ENCODE results near the gene KDM5A. TPM values are rescaled to one million over a fixed set of nuclear protein-coding genes. Genes with fewer than 3 reads are reported as not detected.

The KDM5A gene
- total RNA-seq, 4 donors from 2014 or later, result 20.5 to 56.6 (median 46.8) TPM

DNA sequence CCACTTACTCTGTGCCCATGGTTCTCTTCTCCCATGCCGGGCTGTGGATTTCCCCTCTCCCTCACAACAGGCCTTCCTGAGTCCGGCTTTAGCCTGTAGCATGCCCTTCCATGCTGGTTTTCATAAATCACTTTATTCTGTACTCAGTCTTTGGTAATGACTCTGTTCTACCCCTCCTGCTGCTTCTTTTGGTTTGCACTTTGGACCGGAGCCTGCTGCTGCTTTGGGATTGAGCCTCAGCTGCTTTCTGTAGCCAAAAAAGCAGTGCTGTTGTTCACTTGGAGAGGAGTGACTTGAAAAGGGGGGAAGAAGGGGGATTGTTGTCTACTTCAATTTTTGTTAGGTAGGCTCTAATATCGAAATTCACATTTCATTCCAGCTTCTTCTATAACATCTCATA, 118.0 kb downstream of the KDM5A start:
- Histone ChIP-seq H3K36me3 (no peaks in the 10 kb centered on the region), H3K27ac (no peak overlapping the region), H3K27me3 (peaks cover 0 to 25% (median 0%) of the 10 kb centered on the region in 4 donors), H3K9me3 (no peaks in the 10 kb centered on the region), H3K4me1 (peaks cover 0 to 11% (median 0%) of the 10 kb centered on the region in 3 donors), H3K4me3 (no peak overlapping the region)
- DNase-seq, result no peak
- TF ChIP-seq POLR2A (IDR thresholded peaks at IDR 0.05), result no peak
- TF ChIP-seq, protein P1, sequence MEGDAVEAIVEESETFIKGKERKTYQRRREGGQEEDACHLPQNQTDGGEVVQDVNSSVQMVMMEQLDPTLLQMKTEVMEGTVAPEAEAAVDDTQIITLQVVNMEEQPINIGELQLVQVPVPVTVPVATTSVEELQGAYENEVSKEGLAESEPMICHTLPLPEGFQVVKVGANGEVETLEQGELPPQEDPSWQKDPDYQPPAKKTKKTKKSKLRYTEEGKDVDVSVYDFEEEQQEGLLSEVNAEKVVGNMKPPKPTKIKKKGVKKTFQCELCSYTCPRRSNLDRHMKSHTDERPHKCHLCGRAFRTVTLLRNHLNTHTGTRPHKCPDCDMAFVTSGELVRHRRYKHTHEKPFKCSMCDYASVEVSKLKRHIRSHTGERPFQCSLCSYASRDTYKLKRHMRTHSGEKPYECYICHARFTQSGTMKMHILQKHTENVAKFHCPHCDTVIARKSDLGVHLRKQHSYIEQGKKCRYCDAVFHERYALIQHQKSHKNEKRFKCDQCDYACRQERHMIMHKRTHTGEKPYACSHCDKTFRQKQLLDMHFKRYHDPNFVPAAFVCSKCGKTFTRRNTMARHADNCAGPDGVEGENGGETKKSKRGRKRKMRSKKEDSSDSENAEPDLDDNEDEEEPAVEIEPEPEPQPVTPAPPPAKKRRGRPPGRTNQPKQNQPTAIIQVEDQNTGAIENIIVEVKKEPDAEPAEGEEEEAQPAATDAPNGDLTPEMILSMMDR (IDR thresholded peaks at IDR 0.05), result no peak
- intact Hi-C loops (cut with DNase I), result no loop called here
- WGBS, 2 donors, result 44 to 55% methylated on average over 4 of the region's 4 CpGs

DNA sequence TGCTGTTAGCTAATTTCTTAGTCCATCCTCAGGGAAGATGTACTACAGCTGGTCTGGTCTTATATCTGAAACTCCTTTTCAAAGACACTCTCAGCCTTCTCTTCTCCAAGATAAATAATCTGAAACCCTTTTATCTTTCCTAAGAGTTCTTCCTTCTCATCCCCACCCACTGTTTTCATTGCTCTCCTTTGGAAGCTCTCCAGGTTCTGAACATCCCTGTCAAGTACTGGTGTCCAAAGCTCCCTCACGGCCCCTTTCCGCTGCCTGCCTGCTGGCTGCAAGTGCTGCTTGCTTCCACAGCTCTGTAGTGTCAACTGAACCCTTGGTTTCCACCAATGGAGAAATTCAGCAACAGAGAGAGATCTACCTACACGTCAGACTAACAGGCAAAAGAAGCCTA, 119.9 kb downstream of the KDM5A start:
- Histone ChIP-seq H3K27me3 (peaks cover 0 to 42% (median 0%) of the 10 kb centered on the region in 4 donors), H3K36me3 (no peaks in the 10 kb centered on the region), H3K27ac (no peak overlapping the region), H3K4me3 (no peak overlapping the region), H3K9me3 (no peaks in the 10 kb centered on the region), H3K4me1 (peaks cover 0 to 11% (median 0%) of the 10 kb centered on the region in 3 donors)
- no peak for DNase-seq
- no peak for TF ChIP-seq POLR2A (IDR thresholded peaks at IDR 0.05)
- TF ChIP-seq, protein P1 (IDR thresholded peaks at IDR 0.05), result no peak
- WGBS, 2 donors, result 58 to 59% methylated on average over 2 to 3 of the region's 3 CpGs
- intact Hi-C loops (cut with DNase I), result no loop called here

DNA sequence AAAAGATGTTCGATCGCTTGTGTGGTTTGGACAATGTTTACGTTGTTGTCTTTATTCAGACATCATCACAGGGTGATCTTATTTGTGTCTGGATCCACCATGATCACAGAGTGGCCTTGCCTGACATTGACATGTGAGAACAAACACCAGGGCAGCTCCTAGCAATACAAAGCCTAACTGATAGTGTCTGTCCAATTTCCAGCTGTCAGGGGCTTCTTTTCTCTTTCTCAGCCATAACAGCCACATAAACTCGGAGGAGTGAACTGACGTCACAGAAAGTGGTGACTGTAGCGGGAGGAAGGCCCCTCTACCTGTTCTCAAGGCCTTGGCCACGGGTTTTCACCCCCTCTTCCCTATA, 120.7 kb downstream of the KDM5A start:
- intact Hi-C loops (cut with DNase I), result no loop called here

DNA sequence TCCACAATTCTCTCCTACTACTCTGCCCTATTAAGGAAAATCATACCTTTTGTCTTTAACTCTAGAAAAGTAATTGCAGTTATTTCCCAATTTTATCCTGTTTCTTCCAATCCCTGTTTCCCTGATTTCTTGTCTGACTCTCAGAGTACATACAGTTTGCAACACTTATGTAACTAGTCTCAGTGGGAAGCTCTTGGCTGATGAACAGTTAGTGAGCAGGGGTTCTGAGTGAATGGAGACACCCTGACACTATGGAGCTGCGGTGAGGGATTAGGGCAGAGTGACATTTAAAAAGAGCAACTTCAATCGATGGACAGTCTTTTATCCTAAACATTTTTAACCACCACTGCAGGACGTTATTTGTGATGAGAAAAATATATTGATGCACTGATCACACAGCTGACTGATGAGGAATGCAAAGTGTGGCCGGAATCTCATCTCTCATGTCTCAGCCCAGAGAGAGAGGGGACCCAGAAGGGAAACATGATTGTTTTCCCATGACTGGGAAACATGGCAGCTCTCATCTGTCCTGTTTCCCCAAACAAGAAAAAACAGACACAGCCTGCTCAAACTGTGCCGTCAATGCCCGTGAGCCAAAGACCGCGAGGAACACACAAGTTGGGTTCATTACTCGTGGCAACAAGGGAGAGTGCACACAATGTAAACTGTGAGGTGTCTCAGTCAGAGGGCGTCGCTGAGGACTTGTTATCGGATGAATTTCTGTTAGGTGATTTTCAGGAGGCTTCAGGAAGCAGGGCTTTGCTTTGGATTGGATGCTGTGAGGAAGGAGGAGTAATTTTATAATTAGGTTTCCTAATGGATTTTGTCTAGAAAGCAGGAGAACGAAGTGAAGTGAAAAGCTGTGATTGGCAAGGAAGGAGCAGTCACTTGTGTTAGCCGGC, 121.3 kb downstream of the KDM5A start:
- intact Hi-C loops (cut with DNase I), result no loop called here
- DNase-seq, result no peak
- Histone ChIP-seq H3K27me3 (peaks cover 0 to 56% (median 0%) of the 10 kb centered on the region in 4 donors), H3K36me3 (no peaks in the 10 kb centered on the region), H3K9me3 (no peaks in the 10 kb centered on the region), H3K4me3 (no peak overlapping the region), H3K27ac (no peak overlapping the region), H3K4me1 (peaks cover 0 to 4% (median 0%) of the 10 kb centered on the region in 3 donors)
- no peak for TF ChIP-seq POLR2A (IDR thresholded peaks at IDR 0.05)
- TF ChIP-seq, protein P1 (IDR thresholded peaks at IDR 0.05), result no peak
- 18 to 34% methylated on average over 12 to 14 of the region's 14 CpGs for WGBS, 2 donors

More for the DNA sequence above, 120.7 kb downstream of the KDM5A start:
- Histone ChIP-seq H3K4me3 (no peak overlapping the region), H3K4me1 (peaks cover 0 to 8% (median 0%) of the 10 kb centered on the region in 3 donors), H3K9me3 (no peaks in the 10 kb centered on the region), H3K27ac (no peak overlapping the region), H3K27me3 (peaks cover 0 to 49% (median 0%) of the 10 kb centered on the region in 4 donors), H3K36me3 (no peaks in the 10 kb centered on the region)
- no peak for TF ChIP-seq POLR2A (IDR thresholded peaks at IDR 0.05)
- TF ChIP-seq, protein P1 (IDR thresholded peaks at IDR 0.05), result no peak
- DNase-seq, result no peak
- 37 to 52% methylated on average over 7 of the region's 7 CpGs for WGBS, 2 donors

DNA sequence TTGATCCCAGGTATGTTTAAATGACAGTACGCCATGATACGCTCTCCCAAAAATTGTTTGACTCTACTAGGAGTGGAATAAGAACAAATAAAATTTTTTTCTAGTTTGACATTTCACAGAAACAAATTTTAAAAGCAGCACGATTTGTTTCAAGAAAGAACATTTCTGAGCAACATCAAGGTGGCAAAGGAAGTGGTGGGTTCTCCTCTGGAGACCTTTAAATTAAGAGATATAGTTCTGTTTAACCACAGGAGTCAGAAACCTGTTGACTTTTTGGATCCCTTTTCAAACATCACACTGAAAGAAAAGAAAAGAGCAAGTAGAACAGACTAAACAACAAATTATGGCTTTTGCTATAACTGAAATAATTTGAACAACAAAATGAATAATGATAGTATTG, 124.0 kb downstream of the KDM5A start:
- TF ChIP-seq, protein P1 (IDR thresholded peaks at IDR 0.05), result no peak
- TF ChIP-seq POLR2A (IDR thresholded peaks at IDR 0.05), result no peak
- peaks cover 0 to 78% (median 0%) of the 10 kb centered on the region in 4 donors for H3K27me3 ChIP-seq
- H3K4me3 ChIP-seq, result no peak overlapping the region
- H3K4me1 ChIP-seq, result no peaks in the 10 kb centered on the region
- no peaks in the 10 kb centered on the region for H3K36me3 ChIP-seq
- WGBS, 2 donors, result 47 to 49% methylated on average over 3 of the region's 3 CpGs
- no peak for DNase-seq
- intact Hi-C loops (cut with DNase I), result no loop called here
- no peak overlapping the region for H3K27ac ChIP-seq
- no peaks in the 10 kb centered on the region for H3K9me3 ChIP-seq

Measured in esophagus squamous epithelium (tissue), 5 donors.